ENCODE data around the gene RNF168.
"Not testable (repeated sequence)": the region's sequence is repeated elsewhere in the genome, so short reads cannot be mapped to it uniquely, and the experiment has no call there.

The RNF168 gene

DNA sequence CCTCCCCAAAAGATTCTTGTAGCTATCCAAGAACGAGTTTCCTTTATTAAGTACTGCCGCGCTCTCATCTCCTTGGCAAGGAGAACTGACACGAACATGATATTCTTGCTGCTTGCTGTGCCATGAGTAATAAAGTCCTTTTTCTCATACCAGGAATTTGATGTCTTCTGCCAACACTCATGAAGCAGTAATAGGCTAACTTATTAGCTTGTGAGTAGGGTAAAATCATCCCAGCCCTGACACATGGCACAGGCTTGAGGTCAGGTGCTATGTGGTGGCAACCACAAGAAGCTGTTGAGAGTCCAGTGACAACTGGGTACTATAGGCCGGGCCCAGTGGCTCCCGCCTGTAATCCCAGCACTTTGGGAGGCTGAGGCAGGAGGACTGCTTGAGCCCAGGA, 48.6 kb downstream of the RNF168 start:
- DNase-seq, result no peak
- Histone ChIP-seq H3K27me3 (no peaks in the 10 kb centered on the region), H3K36me3 (peaks cover 0 to 29% (median 21%) of the 10 kb centered on the region in 3 donors), H3K4me1 (no peaks in the 10 kb centered on the region), H3K4me3 (no peak overlapping the region), H3K9me3 (no peaks in the 10 kb centered on the region), H3K27ac (no peak overlapping the region)
- intact Hi-C loops (cut with DNase I; ENCODE audit: low total_unique reads), result no loop called here
- no peak for TF ChIP-seq CTCF (IDR thresholded peaks at IDR 0.05)

GRCh38 chr3:196445391-196445790, 58.2 kb downstream of the RNF168 start:
- intact Hi-C loops (cut with DNase I; ENCODE audit: low total_unique reads); H3K27ac ChIP-seq; H3K4me3 ChIP-seq; H3K27me3 ChIP-seq; H3K4me1 ChIP-seq; DNase-seq; H3K36me3 ChIP-seq; H3K9me3 ChIP-seq: not testable (repeated sequence)

DNA sequence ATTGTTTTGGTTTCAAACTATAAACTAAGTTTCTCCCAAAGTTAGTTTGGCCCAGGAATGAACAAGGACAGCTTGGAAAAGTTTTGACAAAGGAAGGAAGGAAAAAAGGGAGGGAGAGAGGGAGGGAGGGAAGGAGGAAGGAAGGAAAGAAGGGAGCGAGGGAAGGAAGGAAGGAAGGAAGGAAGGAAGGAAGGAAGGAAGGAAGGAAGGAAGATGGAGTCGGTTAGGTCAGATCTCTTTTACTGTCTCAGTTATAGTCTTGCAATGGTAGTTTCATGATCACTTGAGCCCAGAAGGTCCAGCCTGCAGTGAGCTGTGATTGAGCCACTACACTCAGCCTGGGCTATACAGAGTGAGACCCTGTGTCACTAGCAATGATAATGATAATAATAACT, 59.1 kb downstream of the RNF168 start:
- DNase-seq, result no peak
- H3K27ac ChIP-seq, result no peak overlapping the region
- no peaks in the 10 kb centered on the region for H3K27me3 ChIP-seq
- intact Hi-C loops (cut with DNase I; ENCODE audit: low total_unique reads), result no loop called here
- no peaks in the 10 kb centered on the region for H3K4me1 ChIP-seq
- H3K9me3 ChIP-seq, result no peaks in the 10 kb centered on the region
- H3K36me3 ChIP-seq, result no peaks in the 10 kb centered on the region
- H3K4me3 ChIP-seq, result no peak overlapping the region
- TF ChIP-seq CTCF (IDR thresholded peaks at IDR 0.05), result no peak

GRCh38 chr3:196440696-196441095, 62.9 kb downstream of the RNF168 start:
- DNase-seq, result no peak
- no peak for TF ChIP-seq CTCF (IDR thresholded peaks at IDR 0.05)
- intact Hi-C loops (cut with DNase I; ENCODE audit: low total_unique reads), result no loop called here

DNA sequence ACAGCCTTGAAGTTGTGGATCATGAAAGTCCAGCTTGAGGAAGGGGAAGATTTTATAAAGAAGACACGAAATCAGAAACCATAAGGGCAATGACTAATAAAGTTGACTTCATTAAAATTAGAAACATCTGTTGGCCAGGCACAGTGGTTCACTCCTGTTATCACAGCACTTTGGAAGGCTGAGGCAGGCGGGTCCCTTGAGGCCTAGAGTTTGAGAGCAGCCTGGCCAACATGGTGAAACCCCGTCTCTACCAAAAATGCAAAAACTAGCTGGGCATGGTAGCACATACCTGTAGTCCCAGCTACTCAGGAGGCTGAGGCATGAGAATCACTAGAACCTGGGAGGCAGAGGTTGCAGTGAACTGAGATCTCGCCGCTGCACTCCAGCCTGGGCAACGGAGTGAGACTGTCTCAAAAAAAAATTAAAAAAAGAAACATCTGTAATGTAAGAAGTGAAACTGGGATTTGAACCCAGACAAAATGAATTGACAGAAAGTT, 63.5 kb downstream of the RNF168 start:
- intact Hi-C loops (cut with DNase I; ENCODE audit: low total_unique reads), result no loop called here
- no peak for DNase-seq
- TF ChIP-seq CTCF (IDR thresholded peaks at IDR 0.05), result no peak

More at GRCh38 chr3:196440696-196441095, 62.9 kb downstream of the RNF168 start:
- Histone ChIP-seq H3K4me1 (no peaks in the 10 kb centered on the region), H3K27ac (no peak overlapping the region), H3K36me3 (no peaks in the 10 kb centered on the region), H3K9me3 (no peaks in the 10 kb centered on the region), H3K4me3 (no peak overlapping the region), H3K27me3 (no peaks in the 10 kb centered on the region)

GRCh38 chr3:196432137-196432879, 71.3 kb downstream of the RNF168 start, which contains the start of gene UBXN7:
Gene UBXN7, minus strand, starts transcription at chr3:196432427. Its CDS starts 28 bp downstream, at chr3:196432399.
- H3K4me1 ChIP-seq, result peaks cover 0 to 23% (median 10%) of the 10 kb centered on the region in 4 donors
- H3K9me3 ChIP-seq, result no peaks in the 10 kb centered on the region
- H3K36me3 ChIP-seq, result peaks cover 0 to 7% (median 3%) of the 10 kb centered on the region in 3 donors
- peak; percentile 89 to 97 for DNase-seq
- H3K4me3 ChIP-seq, result peak within 1 kb of the TSS; percentile 98 to 99
- peak within 1 kb of the TSS; percentile 97 to 98 for H3K27ac ChIP-seq
- H3K27me3 ChIP-seq, result peaks cover 0 to 2% of the 10 kb centered on the region in 2 donors
- TF ChIP-seq CTCF (IDR thresholded peaks at IDR 0.05), result peak in 1 of 2 experiments; percentile 34
- intact Hi-C loops (cut with DNase I; ENCODE audit: low total_unique reads), result loop anchor here (2.0 kb wide), 1 partner anchor 70 kb away; the partner anchor contains the start of gene RNF168

More for the DNA sequence above, 63.5 kb downstream of the RNF168 start:
- no peaks in the 10 kb centered on the region for H3K27me3 ChIP-seq
- no peaks in the 10 kb centered on the region for H3K4me1 ChIP-seq
- no peak overlapping the region for H3K27ac ChIP-seq
- no peaks in the 10 kb centered on the region for H3K9me3 ChIP-seq
- H3K36me3 ChIP-seq, result no peaks in the 10 kb centered on the region
- H3K4me3 ChIP-seq, result no peak overlapping the region
